Occipital lobe (tissue), 2 donors: ENCODE measurements around the gene DBF4B. TPM values are rescaled to one million over a fixed set of nuclear protein-coding genes. Genes with fewer than 3 reads are reported as not detected.
A peak's percentile ranks its signal among the peaks of the same experiment; 100 is the strongest.

ENCODE experiments used
- DNase-seq: peaks from one replicate; lab custom pipeline; 2025; lab: John Stamatoyannopoulos, UW
- total RNA-seq: library from RNA; depleted of rRNA; stranded (reverse); fragments of >200 nt; gene quantifications from one replicate; pipeline ENCODE4 v1.2.3, GENCODE V29; 2014

DBF4B gene
- total RNA-seq, 1 donor from 2014 or later = 3.1 TPM

DNA sequence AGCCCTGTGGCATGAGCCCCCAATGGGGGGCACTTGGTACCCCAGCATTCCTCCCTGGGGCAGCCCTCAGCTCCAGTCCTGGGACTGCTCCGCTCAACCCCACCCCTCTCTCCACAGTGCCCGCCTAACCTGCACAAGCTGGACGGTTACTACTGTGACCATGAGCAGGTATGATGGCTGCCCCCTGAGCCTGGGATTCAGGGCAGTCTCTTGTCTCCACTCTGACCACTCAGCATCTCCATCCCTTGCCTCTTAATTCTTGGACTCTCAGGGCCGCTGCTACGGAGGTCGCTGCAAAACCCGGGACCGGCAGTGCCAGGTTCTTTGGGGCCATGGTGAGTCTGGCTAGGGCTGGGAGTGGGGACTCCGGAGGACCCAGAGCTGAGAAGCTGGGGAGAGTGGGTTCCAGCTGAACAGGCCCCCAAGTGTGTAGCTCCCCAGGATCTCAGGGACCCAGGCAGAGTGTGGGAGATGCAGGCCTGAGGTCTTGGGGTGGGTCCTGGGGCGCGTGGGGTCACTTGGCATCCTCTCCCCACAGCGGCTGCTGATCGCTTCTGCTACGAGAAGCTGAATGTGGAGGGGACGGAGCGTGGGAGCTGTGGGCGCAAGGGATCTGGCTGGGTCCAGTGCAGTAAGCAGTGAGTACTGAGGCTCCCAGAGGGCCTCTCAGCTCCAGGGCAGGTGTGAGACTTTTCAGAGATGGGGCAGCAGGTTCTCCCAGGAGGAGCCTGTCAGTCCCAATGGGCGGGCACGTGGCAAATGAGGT lies 68.3 kb downstream of the DBF4B start:
- DNase-seq = no peak

DNA sequence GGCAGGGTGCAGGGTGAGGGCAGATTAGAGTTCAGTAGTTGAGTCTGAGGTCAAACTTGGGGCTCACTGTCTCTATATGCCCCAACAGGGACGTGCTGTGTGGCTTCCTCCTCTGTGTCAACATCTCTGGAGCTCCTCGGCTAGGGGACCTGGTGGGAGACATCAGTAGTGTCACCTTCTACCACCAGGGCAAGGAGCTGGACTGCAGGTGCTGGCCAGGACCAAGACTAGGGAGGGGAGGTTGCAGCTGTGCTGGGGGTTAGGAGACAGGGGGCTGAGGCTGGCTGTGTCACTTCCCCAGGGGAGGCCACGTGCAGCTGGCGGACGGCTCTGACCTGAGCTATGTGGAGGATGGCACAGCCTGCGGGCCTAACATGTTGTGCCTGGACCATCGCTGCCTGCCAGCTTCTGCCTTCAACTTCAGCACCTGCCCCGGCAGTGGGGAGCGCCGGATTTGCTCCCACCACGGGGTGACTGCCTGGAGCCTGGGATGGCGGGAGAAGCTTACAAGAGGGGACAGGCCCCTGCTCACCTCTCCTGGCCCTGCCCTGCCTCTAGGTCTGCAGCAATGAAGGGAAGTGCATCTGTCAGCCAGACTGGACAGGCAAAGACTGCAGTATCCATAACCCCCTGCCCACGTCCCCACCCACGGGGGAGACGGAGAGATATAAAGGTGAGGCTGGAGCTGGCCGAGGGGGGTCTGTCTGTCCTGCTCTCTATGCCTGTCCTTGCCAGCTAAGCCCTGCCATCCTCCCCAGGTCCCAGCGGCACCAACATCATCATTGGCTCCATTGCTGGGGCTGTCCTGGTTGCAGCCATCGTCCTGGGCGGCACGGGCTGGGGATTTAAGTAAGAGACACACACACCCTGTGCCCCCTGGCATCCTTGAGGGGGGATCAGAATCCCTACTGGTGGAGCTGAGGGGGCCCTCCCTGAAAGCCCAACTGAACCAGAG lies 69.2 kb downstream of the DBF4B start:
- DNase-seq = no peak

DNA sequence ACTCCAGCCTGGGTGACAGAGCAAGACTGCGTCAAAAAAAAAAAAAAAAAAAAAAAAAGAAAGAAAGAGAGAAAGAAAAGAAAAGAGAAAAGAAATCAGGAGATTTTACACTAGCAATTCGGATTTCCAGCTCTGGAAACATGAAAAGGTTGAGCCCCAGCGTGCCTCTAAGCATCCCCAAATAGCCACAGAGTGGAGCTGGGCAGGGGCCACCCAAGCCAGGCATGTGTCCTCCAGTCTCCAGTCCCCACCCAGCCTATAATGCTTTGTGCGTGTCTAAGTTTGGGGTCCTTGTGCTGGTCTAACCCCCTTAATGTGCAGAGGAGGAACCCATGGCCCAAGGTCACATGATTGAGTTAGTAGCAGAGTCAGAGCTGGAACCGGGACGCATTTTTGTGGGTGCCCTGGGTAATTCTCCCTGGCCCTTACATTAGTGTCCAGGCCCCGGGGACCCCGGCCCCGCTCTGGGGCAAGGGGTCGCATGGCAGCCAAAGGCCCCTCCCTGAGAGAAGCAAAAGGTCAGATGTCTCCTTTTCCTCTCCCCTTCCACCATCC lies 70.3 kb downstream of the DBF4B start:
- no peak for DNase-seq

DNA sequence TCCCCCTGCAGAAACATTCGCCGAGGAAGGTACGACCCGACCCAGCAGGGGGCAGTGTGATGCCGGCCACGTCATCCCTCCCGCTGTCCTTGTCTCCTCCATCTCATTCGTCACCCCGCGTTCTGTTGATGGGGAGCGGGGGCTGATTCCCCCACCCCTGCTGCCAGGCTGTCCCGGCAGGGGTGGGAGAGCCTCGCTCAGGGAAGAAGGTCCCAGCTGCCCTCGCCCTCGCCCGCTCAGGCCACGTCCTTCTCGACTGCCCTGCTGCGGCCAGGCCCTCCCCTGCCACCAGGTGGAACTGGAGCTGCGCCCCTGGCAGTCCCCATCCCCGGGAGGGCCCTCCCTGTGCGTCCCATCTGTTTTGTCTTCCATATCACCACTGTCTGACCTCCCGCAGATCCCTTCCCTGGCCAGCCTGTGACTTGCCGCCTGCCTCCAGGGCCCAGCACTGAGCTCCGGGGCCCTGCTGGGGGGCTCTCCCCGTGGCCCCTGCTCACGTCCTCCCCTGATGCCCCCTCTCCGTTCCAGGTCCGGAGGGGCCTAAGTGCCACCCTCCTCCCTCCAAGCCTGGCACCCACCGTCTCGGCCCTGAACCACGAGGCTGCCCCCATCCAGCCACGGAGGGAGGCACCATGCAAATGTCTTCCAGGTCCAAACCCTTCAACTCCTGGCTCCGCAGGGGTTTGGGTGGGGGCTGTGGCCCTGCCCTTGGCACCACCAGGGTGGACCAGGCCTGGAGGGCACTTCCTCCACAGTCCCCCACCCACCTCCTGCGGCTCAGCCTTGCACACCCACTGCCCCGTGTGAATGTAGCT lies 71.0 kb downstream of the DBF4B start:
- peak; percentile 77 for DNase-seq

DNA sequence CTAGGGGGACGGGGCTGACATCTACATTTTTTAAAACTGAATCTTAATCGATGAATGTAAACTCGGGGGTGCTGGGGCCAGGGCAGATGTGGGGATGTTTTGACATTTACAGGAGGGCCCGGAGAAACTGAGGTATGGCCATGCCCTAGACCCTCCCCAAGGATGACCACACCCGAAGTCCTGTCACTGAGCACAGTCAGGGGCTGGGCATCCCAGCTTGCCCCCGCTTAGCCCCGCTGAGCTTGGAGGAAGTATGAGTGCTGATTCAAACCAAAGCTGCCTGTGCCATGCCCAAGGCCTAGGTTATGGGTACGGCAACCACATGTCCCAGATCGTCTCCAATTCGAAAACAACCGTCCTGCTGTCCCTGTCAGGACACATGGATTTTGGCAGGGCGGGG lies 71.7 kb downstream of the DBF4B start:
- no peak for DNase-seq

DNA sequence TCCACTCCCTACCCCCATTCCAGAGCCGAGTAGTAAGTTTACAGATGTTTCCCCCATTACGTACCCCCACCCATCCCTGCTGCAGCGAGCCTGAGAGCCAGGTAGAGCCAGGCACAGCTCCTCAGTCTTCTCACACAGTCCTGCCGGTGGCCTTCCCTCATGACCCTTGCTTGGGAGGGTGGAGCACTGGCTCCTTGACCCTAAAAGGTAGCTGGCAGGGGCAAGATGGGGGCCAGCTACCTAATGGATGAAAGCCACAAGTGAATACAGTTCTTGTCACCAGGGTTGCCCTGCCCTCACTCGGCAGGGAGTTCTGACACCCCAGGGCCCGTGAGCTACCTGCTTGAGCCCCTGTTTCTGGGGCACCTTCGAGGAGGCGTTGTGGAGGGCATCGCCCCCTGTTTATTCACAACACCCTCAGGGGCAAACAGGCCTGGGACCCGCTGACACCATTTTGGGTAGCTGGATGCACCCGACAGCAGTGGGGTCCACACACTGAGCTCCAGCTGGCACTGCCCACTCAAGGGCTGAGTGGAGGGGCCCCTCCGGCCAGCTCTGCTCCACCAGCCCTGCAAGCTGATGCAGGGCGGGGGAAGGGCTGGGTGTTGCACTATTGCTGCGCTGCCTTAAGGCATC lies 72.5 kb downstream of the DBF4B start:
- DNase-seq = no peak

DNA sequence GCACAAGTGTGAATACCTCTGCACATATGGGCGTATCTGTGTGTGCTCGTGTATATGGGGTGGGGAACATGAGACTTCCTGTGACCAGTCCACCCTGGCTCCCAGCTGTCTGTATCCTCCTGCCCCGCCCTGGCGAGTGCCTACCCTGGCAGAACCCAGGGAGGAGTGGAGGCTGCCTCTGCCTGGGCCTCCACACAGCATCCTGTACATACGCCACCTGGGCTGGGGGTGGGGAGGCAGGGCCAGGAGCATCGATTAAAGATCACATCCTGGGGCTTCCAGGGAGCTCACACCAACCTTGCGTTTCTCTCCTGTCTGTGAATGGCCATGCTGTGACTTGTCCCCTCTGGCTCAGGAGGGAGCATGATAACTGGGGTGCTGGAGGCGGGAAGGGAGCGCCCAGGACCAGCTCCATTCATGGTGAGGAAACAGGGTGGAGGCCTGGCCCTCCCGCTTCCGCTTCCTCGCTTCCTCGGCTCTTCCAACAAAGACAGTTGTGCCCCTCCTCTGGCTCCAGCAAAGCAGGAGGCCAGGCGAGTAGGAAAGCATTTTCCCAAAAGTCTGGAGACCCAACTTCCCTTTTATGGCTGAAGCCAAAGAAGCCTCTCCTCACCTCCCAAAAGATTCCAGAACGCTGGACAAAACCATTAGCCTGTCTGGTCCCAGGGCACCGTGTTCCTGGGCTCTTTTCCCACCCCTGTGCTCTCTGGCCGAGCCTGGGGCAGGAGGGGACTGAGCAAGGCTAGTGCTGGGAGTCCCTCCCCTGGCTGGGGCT lies 73.3 kb downstream of the DBF4B start:
- DNase-seq = no peak

DNA sequence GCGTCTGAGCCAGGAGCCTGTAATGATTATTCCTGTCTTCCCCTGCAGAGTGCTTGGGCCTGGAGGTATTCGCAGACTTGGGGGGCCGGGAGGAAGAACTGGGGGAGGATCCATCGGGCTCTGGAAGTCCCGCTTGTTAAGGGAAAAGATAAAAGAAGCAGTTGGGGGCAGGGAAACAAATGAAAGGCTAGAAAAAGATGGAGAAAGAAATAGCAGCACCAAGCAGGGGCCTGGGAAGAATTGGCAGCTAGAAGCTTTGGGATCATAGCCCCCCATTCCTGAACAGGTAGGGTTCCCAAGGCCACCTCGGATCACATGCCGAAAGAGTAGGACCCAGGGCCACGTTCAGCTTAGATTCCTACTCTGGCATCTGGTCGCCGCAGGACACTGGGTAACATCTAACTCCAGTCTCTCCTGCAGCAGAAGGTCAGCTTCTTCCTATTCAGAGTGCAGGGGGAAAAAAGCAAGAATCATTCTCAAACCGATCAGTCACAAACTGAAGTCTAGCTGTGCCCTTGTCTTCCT lies 73.9 kb downstream of the DBF4B start:
- no peak for DNase-seq

DNA sequence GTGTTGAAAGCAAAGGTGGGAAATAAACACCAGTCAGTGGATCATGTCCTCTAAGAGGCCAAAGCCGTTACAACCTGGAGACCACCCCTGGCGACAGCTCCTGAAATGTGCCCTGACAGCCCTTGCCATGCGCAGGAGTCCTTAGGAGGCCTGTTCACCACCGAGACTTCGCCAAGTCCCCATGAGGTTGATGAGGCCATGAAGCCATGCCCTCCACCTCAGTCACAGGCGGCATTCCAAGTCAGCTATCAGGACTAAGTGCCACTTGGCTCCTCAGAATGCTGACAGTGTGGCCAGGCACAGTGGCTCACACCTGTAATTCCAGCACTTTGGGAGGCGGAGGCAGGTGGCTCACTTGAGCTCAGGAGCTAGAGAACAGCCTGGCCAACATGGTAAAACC lies 77.5 kb downstream of the DBF4B start:
- no peak for DNase-seq

DNA sequence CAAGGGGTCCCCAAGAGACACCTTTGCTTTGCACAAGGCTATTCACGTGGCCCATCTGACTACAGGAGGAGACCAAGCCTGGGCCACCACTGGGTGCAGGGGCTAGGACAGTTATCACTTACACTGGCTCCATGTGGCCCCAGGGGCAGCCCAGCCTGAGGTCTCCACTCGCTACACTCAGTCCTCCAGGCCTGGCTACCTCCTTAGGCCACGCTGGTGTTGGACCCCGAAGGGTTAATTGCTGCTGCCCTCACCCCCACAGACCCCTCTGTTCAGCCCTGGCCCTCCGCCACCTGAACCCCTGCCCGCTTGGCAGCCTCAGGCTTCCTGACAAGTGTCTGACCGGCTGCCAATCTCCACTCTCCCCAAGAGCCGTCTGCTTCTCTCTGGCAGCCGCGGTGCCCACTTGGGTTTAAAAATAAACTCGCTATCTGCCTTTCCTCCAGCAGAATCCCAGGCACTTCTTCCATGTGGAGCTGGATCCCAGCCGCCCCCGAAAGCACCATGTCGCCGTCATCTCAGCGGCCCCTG lies 78.2 kb downstream of the DBF4B start:
- peak; percentile 36 for DNase-seq

DNA sequence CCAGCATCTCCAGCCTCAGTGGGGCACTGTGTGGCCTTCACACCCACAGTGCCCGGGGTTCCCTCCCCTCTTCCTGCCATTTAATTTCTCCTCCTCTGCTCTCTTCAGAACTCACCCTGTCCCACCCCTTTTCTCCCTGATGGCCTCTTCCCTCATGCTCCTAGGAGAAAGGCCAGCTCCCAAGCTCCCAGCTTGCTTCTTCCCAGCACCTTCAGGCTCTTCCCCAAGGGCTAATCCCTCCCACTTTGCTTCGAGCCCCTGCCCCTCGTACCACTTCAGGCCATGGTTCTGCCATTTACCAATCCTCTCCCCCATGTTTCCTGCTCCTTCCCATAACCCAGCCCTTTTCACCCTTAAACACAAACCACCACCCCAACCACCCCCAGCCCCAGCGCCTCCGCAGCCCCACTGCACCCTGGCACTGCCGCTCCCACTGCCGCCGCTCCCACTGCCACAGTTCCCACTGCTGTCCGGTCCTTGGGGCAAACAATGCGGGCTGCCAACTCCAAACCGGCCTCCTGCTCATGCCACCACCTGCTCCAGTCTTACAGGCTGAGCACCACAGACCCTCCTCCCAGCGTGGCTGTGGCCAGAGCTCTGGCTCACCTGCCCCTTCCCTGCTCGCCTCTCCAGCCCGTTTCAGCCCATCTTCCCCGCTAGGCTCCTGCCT lies 78.9 kb downstream of the DBF4B start:
- no peak for DNase-seq

DNA sequence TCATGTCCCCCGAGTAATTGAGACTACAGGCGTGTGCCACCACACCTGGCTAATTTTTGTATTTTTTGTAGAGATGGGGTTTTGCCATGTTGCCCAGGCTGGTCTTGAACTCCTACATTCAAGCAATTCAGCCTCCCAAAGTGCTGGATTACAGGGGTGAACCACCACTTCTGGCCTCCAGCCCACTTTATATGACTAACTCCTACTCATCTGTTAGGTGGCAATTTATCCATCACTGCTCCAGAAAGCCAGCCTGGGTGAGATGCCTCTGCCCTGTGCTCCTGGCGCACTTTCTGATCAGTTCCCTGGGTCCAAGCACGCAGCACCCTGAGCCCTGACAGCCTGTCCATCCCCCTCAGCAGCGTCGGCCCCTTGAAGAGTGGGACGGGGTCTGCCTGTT lies 79.7 kb downstream of the DBF4B start:
- DNase-seq = no peak

DNA sequence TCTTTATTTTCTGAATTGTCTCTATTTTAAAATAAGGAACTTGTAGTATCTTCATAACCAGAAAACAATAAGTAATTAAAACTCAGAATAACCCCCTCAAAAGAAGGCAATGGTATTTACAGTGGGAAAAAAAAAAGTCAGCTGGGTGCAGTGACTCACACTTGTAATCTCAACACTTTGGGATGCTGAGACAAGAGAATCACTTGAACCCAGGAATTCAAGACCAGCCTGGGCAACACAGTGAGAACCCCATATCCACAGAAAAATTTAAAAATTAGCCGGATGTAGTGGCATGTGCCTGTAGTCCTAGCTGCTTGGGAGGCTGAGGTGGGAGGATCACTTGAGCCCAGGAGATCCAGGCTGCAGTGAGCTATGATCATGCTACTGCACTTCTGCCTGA lies 83.8 kb downstream of the DBF4B start:
- no peak for DNase-seq

DNA sequence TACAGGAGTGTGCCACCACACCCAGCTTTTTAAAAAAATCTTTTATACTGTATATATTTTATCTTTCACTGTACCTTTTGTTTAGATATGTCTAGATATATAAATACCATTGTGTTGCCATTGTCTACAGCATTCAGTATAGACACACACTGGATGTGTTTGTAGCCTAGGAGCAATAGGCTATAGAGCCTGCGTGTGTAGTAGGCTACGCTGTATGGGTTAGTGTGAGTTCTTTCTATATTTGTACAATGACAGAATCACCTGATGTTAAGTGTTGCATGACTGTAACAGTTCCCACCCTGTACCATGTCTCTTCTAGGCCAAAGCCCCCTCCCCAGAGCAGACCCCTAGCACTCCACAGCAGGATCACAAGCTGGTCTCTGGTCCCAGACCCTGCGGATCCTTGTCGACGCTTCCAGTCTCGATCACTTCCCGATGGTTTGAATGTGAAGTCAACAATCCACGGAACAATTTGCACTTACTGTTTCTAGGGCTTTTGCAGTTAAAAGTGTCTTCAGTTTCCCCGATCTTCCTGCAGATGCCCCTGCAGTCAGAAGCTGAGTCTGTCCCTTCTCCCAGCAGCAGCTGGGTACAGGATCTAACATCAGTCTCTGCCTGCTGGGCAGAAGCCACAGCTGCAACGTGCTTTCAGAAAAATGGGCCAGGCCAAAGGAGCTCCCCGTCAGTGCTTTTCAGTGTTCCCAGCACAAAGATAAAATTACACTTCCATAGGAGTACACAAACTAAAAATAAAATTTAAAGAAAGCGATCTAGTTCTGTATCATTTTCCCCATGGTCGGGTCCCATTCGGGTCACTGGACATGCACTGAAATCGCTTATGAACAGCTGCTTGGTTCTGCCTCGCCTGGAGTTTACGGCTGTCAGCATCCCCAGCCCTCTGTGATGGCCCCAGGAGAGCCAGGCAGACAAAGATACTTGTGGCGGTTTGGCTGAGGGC lies 85.7 kb downstream of the DBF4B start:
- DNase-seq = no peak

DNA sequence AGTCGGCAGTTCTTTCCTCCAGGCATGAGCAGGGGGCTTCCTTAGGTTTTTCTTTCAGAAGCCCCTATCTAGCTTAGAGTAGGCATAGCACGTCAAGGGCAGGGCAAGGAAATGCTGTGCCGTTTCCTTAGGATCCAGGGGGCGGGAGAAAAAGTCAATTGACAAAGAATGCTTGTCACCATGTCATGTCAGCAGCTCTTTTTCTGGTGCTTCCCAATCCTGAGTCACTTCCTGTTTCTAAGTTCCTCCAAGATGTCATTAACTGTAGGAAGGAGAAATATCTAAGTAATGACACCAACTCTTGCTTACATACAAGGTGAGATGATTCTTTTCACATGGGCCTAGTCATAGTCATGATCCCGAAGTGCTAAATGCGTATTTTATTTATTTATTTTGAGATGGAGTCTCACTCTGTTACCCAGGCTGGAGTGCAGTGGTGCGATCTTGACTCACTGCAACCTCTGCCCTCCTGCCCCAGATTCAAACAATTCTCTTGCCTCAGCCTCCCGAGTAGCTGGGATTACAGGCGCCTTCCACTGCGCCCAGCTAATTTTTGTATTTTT lies 86.5 kb downstream of the DBF4B start:
- DNase-seq = no peak

DNA sequence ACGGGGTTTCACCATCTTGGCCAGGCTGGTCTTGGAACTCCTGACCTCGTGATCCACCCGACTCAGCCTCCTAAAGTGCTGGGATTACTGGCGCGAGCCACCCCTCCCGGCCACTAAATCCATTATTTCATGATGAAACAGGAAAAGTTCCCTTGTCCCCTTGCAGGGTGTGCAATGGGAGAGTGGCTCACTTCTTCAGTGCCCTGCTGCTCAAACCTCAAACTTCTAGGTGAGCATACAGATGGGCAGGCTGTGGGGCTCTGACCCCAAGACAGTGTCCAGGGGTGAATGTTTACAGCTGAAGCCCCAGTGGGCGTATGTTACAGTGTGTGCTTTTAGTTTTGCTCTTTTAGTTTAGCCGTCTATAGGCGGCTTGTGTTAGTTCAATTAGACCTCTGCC lies 87.0 kb downstream of the DBF4B start:
- DNase-seq = no peak

DNA sequence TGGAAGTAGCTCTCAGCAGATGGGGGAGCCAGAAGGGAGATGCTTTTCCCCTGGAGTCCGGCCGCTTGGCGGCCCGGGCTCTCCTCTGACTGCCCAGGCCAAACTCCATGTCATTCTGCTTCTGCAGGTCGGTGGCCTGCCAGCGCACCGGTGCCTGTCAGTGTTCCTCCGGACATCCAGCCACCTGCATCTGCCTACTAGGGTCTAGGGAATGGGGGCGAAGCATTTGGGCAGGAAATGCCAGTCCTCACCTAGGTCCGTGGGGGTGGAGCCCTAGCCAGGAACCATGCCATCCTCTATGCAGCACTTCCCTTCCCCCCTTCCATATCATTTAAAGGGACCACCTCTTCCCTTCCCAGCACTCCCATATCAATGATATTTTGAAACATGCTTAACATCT lies 87.5 kb downstream of the DBF4B start:
- no peak for DNase-seq

DNA sequence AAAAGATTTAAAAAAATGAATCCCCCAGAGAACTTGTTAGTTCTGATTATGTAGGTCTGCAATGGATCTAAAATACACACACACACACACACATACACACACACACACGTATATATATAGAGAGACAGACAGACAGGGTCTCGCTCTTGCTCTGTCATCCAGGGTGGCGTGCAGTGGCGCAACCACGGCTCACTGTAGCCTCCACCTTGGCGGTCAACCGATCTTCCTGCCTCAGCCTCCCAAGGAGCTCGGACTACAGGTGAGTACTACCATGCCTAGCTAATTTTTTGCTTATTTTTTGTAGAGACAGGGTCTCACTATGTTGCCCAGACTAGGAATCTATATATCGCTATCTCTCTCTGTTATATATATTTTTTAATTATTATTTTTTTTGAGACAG lies 88.3 kb downstream of the DBF4B start:
- no peak for DNase-seq
